Measurements from ENCODE around the gene MED13L. TPM values are rescaled to one million over a fixed set of nuclear protein-coding genes. Genes with fewer than 3 reads are reported as not detected.

The MED13L gene
- total and polyA plus RNA-seq, 12 donors: 8.8 to 106 (median 73.8) TPM

GRCh38 chr12:115947696-115948062, 329.8 kb downstream of the MED13L start:
- intact Hi-C loops (cut with DNase I): no loop called here
- Histone ChIP-seq H3K4me3 (no peak overlapping the region), H3K4me1 (replicated peaks in 1 of 2) (no peaks in the 10 kb centered on the region), H3K27ac (no peak overlapping the region), H3K27me3 (no peaks in the 10 kb centered on the region), H3K9me3 (replicated peaks in 1 of 3) (no peaks in the 10 kb centered on the region), H3K36me3 (replicated peaks in 1 of 2) (no peaks in the 10 kb centered on the region)
- TF ChIP-seq CTCF (IDR thresholded peaks at IDR 0.05): no peak
- DNase-seq: no peak
- WGBS, 4 donors: 75 to 80% (median 77%) methylated on average over 12 of the region's 12 CpGs

- WGBS, 4 donors: 71 to 78% (median 75%) methylated on average over 18 to 19 of the region's 19 CpGs
- TF ChIP-seq POLR2A (IDR thresholded peaks at IDR 0.05) (no peak), CTCF (IDR thresholded peaks at IDR 0.05) (peak in 5 of 6 experiments; percentile 17 to 41 (median 30))
- Histone ChIP-seq H3K4me1 (replicated peaks in 1 of 2) (no peaks in the 10 kb centered on the region), H3K27me3 (no peaks in the 10 kb centered on the region), H3K4me3 (no peak overlapping the region), H3K27ac (no peak overlapping the region), H3K36me3 (replicated peaks in 1 of 2) (no peaks in the 10 kb centered on the region), H3K9me3 (replicated peaks in 1 of 3) (no peaks in the 10 kb centered on the region)
- no peak for DNase-seq
- intact Hi-C loops (cut with DNase I): no loop called here
These were observed 330.4 kb downstream of the MED13L start for GRCh38 chr12:115946867-115947695.

- DNase-seq: no peak
- no peak for TF ChIP-seq POLR2A (IDR thresholded peaks at IDR 0.05)
- TF ChIP-seq CTCF (IDR thresholded peaks at IDR 0.05): no peak
- Histone ChIP-seq H3K27me3 (no peaks in the 10 kb centered on the region), H3K4me1 (replicated peaks in 1 of 2) (no peaks in the 10 kb centered on the region), H3K27ac (no peak overlapping the region), H3K4me3 (no peak overlapping the region), H3K9me3 (replicated peaks in 1 of 3) (no peaks in the 10 kb centered on the region), H3K36me3 (replicated peaks in 1 of 2) (no peaks in the 10 kb centered on the region)
- intact Hi-C loops (cut with DNase I): no loop called here
- WGBS, 4 donors: 90 to 96% (median 92%) methylated on average over 6 of the region's 6 CpGs
These were observed 331.4 kb downstream of the MED13L start for GRCh38 chr12:115946092-115946491.

GRCh38 chr12:115945491-115945885, 332.0 kb downstream of the MED13L start:
- H3K27ac ChIP-seq: peak overlapping the region in 1 of 5 donors; percentile 50
- no peak for DNase-seq
- TF ChIP-seq POLR2A (IDR thresholded peaks at IDR 0.05) (no peak), CTCF (IDR thresholded peaks at IDR 0.05) (no peak)
- no peaks in the 10 kb centered on the region for H3K36me3 ChIP-seq (replicated peaks in 1 of 2)
- H3K9me3 ChIP-seq (replicated peaks in 1 of 3): no peaks in the 10 kb centered on the region
- H3K27me3 ChIP-seq: no peaks in the 10 kb centered on the region
- no peaks in the 10 kb centered on the region for H3K4me1 ChIP-seq (replicated peaks in 1 of 2)
- no peak overlapping the region for H3K4me3 ChIP-seq
- WGBS, 4 donors: 50 to 82% (median 80%) methylated on average over 4 to 5 of the region's 5 CpGs
- intact Hi-C loops (cut with DNase I): no loop called here
